ENCODE data around the gene NCR3LG1. TPM values are rescaled to one million over a fixed set of nuclear protein-coding genes. Genes with fewer than 3 reads are reported as not detected.

The NCR3LG1 gene
- total and polyA plus RNA-seq, 2 of the 4 experiments (the other 2 are of a cell fraction): 1.7 to 4.1 TPM

- H3K4ac ChIP-seq (ENCODE audit: low read depth, low read length): no peak overlapping the region
- ChIA-PET POLR2A (ENCODE audit: unreplicated experiment) (no interaction called here), CTCF (no interaction called here)
- in situ Hi-C loops (cut with MboI; ENCODE audit: low sequenced_read_pairs) (no loop called here), intact Hi-C loops (cut with micrococcal nuclease) (no loop called here), dilution Hi-C loops (cut with HindIII; ENCODE audit: low sequenced_read_pairs, unreplicated experiment) (no loop called here)
- no peak overlapping the region for H2BK15ac ChIP-seq (ENCODE audit: low read depth, low read length)
- no peak overlapping the region for H4K5ac ChIP-seq (ENCODE audit: low read depth, low read length)
- H2AFZ ChIP-seq (replicated peaks; ENCODE audit: low read length, poor library complexity): no peak overlapping the region
- no CpG with 5 or more reads among the region's 2 CpGs for WGBS, 2 experiments (ENCODE audit: extremely low coverage in 2 of 2, insufficient read length in 1 of 2)
- no peaks in the 10 kb centered on the region for H4K20me1 ChIP-seq (ENCODE audit: insufficient read depth, low read length)
- no peak overlapping the region for H3K9ac ChIP-seq (ENCODE audit: low read depth, low read length)
- no peak overlapping the region for H3K23ac ChIP-seq (ENCODE audit: low read depth, low read length)
- TF ChIP-seq MAZ (IDR thresholded peaks at IDR 0.05; ENCODE audit: borderline replicate concordance, low read depth, low read length): no peak
- no peak for TF ChIP-seq RFX5 (IDR thresholded peaks at IDR 0.05; ENCODE audit: low read depth, low read length)
- no peak for TF ChIP-seq USF2 (IDR thresholded peaks at IDR 0.05; ENCODE audit: low read depth, low read length)
- no peak for TF ChIP-seq NFE2L2 (IDR thresholded peaks at IDR 0.05; ENCODE audit: low read depth, low read length)
- TF ChIP-seq MXI1 (IDR thresholded peaks at IDR 0.05; ENCODE audit: borderline replicate concordance, low read depth, low read length): no peak
- TF ChIP-seq FOS (IDR thresholded peaks at IDR 0.05; ENCODE audit: low read depth, low read length): no peak
- TF ChIP-seq BHLHE40 (IDR thresholded peaks at IDR 0.05; ENCODE audit: low read depth, low read length): no peak
- H3K9me3 ChIP-seq (ENCODE audit: control insufficient read depth, insufficient read depth, low read length): peaks cover 47% of the 10 kb centered on the region
- no peak overlapping the region for H3K18ac ChIP-seq (ENCODE audit: low read depth, low read length)
- no peak overlapping the region for H3K14ac ChIP-seq (replicated peaks; ENCODE audit: low read depth, low read length)
- no peak overlapping the region for H2AK5ac ChIP-seq (ENCODE audit: low read depth, low read length)
- H3K27me3 ChIP-seq (ENCODE audit: control insufficient read depth, insufficient read depth, low read length): no peaks in the 10 kb centered on the region
- no peak overlapping the region for H2BK120ac ChIP-seq (ENCODE audit: low read depth, low read length)
- no peak overlapping the region for H2BK5ac ChIP-seq (ENCODE audit: low read depth, low read length, poor library complexity, severe bottlenecking)
- ATAC-seq (ENCODE audit: low read depth): no peak
- no TSS peak for BruUV-seq (replicated peaks)
- H2AK9ac ChIP-seq (replicated peaks; ENCODE audit: low read depth, low read length, poor library complexity): no peak overlapping the region
- H3K4me1 ChIP-seq (ENCODE audit: control insufficient read depth, insufficient read depth, low read length): no peaks in the 10 kb centered on the region
- H3K79me1 ChIP-seq (ENCODE audit: low read depth in 1 of 2, low read length in 2 of 2): no peaks in the 10 kb centered on the region
- H2BK20ac ChIP-seq (ENCODE audit: low read depth, low read length): no peak overlapping the region
- H3K36me3 ChIP-seq (ENCODE audit: control insufficient read depth, insufficient read depth, low read length): peaks cover 43% of the 10 kb centered on the region
- H4K91ac ChIP-seq (ENCODE audit: insufficient read depth, low read depth, low read length): no peak overlapping the region
- no peak overlapping the region for H3K56ac ChIP-seq (ENCODE audit: extremely low read depth, insufficient read depth, low read length)
- no peaks in the 10 kb centered on the region for H3K9me1 ChIP-seq (ENCODE audit: insufficient read depth, low read length)
- H3K4me3 ChIP-seq (ENCODE audit: insufficient read depth, low read depth, low read length): no peak overlapping the region
- DNase-seq: no peak
- H4K8ac ChIP-seq (ENCODE audit: low read depth in 2 of 2, low read length in 2 of 2): no peak overlapping the region
- H3K4me2 ChIP-seq (ENCODE audit: low read depth, low read length): no peak overlapping the region
- no peak overlapping the region for H3K27ac ChIP-seq (ENCODE audit: insufficient read depth, low read length)
These were observed 18.2 kb downstream of the NCR3LG1 start for GRCh38 chr11:17369684-17370243.
